NOMO-1 (cell line): ENCODE data around the gene RELT.

Experiments
- DNase-seq, 2 experiments: peaks; one replicate each; lab custom pipeline; 2025; ENCODE audit not compliant: unreplicated experiment in 2 of 2; lab: John Stamatoyannopoulos, UW

The RELT gene

DNA sequence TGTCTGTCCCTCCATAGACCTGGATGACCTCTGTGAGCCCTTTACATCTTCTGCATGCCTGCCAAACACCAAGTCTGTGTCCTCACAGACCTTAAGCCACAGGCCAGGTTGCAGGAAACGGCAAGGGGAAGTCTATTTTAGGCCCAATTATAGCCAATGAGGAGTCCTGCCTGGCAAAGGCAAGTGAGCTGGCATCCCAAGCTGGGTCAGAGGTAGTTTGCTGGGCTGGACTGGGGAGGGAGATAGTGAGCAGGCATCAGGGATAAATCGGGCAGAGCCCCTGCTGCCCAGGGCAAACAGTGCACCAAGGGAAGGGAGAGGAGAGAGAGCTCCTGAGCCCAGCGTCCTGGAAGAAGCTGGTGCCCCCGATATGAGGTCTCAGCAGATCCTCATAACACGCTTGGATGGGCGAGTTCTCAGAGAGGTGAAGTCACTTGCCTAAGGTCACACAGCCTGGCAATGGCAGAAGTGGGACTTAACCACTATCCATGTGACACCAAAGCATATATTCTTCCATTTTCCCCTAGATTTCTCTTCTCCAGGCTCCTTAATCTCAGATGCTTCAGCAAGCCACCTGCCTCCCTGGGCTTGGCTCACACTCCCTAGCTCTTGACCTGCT is 3.7 kb upstream of the RELT start:
- peak; percentile 57 to 62 for DNase-seq

DNA sequence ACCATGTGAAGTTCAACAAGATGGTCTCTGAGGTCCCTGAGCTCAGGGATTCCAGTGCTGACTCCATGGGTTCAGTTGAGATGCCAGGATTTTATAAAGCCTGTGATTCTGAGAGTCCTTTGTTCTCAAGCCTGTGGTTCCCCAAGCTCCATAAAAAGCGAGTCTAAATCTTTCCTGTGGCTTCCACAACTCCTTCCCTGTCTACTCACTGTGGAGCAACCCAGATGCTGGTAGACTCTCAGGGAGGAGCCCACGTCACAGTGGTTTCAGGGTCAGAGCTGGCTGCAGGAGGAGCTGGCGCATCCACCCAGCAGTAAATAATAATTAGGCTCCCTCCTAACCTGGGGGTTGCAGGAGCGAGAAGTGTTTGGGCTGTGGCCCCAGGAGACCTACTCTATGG is 2.0 kb upstream of the RELT start:
- DNase-seq, result no peak

DNA sequence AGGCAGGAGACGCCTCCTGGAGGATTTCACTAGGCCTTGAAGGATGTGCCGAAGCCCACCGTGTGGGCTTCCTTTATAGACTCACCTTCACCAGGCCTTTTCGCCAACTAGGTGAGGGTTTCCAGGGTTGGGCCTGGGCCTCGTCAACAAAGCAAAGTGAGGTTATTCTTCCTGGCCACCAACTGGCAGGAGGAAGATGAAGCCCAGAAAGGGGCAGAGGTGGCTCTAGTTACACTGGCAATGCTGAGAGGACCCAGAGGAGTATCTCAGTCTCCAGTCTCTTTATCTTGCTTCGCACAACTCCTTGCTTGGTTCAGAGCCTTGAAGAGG is 404 bp upstream of the RELT start:
- no peak for DNase-seq

DNA sequence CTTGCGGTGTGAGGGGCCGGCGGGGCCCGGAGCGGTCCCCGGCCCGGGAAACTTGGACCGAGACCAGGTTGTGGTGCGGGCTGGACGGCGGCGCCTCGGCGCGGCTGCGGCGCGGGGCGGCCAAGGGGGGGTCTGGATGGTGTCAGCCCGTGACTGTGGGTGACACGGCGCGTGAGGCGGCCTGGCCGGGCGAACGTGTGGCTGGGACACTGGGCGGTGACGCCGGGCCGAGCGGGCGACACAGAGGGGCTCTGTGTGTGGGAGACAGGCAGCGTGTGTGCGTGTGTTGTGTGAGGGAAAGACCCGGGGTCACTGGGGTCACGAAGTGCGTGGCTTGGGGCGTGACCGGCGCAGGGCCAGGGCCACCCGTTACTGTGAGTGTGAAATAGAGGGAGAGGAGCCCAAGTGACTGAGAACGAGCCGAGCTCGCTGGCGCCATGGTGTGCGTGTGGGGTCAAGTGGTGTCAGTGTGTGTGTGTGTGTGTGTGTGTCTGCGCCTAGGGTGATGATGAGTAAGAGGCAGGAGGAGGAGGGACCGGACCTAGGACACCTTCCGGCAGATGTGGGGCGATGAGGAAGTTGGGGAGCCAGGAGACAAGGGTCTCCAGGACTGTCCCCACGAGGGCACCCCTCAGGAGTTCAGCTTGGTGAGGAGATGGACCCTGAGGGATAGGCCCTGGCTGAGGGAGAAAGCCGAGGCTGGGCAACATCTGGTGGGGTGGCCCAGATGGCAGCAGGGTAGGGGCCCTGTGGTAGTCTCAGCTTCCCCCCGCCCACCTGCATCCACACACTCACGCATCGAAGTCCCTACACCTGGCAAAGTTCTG is 817 bp downstream of the RELT start:
- DNase-seq, result peak; percentile 73 to 87

DNA sequence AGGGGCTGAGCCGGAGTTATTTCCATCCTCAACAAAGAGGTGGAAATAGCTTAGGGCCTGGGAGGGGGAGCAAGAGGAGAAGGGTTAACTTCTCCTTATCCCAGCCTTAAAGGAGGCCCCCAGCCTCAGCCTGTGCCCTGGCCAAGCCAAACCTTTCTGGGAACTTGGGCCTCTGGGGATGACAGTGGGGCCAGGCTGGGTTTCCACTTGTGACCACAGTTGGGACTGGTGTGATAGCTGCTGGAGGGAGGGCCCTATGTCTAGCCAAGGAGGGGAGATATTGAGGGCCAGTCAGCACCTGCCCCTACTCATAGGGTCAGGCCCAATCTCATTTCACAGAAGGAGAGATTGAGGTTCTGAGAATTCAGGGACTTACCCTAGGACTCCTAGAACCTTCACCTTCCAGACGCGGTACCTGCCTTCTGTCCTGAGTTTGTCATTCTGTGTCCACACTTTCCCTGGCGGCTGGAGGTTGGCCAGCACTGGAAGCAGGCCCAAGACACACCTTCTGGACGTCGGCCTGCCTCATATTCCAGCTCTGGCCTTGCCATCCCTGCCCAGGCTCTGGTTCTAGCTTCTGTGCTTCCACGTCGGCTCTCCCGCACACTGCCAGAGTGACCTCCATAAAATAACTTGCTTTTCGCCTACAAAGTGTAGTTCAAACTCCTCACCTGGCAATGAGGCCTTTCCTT is 3.1 kb downstream of the RELT start:
- no peak for DNase-seq

DNA sequence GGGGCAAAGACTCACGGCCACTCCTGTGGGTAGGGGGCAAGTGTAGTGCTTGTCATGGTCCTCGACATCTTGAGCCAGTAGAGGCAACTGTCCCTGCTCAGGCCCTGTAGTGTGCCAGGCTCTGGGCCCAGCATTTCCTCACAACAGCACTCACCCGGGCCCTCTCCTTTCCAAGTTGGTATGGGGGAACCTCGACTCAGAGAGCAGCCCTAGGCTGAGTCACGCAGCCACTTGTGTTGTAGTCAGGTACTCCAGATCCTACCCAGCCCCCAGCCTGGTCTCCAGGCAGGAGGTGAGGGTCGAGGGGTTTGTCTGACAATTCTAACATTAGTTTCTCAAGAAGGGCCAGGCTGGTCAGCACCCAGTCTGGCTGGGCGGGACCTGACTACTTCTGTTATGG is 4.1 kb downstream of the RELT start:
- DNase-seq, result no peak

DNA sequence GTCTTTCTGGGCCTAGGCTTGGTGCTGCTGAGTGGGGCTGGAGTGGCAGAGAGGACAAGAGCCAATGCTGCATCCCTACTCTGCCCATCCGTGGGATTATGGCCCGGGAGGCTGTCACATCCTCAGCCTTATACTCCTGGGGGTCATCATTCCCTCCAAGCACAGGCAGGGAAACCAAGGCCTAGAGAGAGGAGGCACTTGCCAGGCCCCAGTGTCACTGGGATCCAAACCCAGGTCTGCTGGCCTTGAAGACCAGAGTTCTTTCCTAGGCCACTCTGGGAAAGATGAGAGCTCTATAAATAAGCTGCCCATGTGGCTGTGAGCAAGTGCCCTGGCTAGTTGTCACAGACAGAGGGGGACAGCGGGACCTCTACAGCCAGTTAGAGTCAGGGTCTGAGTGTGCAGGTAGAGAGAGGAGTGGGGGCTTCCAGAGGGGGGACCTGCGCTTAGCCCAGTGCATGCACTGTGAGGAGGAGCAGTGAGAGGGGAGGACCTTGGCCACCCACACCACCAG is 4.8 kb downstream of the RELT start:
- no peak for DNase-seq

DNA sequence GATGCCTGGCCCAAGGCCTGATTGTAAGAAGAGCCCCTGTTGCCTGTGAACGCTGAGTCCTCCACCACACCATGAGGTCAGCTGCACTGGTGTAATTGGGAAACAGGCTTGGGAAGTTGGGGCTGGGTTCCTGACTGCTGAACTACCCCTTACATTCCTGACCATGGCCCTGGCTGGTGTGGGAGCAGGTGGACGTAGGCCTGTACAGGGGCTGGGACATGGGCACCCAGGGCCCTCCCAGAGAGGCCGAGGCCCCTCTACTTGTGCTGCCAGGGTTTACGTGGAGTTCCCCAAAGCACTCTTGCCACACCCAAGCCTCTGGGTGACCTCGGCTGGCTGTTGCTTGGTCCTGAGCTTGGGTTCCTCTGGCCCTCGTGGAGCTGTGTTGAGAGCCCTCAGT is 5.4 kb downstream of the RELT start:
- peak; percentile 34 to 42 for DNase-seq

DNA sequence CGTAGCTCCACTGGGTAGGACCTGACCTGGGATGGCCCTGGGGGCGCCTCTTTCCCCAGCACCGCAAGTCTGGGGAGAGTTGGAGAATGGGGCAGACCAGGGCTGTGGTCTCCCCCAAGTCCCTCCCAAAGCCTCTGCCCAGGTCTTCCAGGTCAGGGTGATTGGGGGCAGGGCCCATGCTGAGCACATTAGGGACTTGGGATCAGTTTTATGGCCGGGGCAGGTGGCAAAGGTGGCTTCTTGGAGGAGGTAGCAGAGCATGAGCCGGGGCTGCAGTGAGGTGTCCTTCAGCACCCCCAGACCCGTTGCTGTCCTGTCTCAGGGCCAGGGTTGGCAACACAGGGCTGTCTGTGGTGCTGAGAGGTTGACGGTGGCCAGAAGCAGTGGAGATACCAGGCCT is 6.0 kb downstream of the RELT start:
- DNase-seq, result no peak

DNA sequence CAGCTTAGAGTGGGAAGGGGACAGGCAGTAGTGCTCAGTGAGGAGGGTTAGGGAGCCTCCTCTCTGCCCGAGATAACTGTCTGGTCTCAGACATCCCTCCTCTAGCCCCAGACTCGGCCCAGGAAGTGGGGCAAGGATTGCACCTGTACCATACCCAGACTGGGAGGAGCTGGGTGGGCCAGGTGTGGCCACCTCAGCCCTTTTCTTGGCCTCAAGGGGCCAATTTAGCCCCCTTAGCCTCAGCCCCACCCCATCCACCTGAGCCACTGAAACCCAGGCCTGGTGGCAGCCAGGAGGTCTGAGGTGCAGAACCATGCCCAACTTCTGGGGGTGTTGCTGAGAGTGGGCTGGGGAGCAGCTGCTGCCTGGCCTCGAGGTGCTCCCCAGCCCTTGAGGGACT is 6.5 kb downstream of the RELT start:
- no peak for DNase-seq

DNA sequence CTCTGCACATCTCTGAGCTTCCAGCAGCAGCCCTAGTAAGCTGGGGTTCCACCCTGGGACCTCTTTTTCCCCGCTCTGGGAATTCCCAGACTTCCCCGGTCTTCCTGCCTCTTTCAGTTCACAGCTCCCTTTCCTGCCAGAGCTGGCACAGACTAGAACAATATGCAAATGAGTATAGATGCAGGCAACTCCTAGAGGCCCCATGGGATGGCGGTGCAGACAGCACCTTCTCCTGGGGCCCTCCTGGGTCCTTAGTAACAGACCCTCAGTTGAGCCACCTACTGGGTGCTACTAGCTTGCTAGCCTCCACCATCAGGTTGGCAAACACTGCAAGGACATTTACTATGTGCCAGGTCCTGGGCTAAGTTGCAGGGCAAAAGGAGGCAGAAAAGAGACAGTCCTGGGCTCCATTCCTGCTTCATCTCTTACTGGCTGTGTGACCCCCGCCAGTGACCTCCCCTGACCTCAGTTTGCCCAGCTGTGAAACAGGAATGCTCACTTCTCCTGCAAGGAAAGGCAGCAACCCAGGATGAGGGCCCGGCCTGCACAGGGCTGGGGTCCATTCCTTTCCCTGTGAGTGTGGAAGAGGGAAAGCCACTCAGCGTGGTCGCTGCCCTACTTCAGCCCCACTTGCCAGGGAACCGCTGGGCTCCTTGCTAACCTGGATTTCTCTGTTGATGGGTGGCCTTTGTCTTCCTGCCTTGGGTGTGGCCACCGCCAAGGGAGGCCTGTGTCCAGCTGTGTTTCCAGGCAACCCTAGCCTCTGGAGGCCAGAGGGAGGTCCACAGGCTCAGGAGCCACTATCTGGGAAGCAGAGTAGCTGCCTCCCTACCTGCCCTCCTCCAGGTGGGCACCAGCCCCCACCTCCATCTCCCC is 7.3 kb downstream of the RELT start:
- DNase-seq, result no peak

DNA sequence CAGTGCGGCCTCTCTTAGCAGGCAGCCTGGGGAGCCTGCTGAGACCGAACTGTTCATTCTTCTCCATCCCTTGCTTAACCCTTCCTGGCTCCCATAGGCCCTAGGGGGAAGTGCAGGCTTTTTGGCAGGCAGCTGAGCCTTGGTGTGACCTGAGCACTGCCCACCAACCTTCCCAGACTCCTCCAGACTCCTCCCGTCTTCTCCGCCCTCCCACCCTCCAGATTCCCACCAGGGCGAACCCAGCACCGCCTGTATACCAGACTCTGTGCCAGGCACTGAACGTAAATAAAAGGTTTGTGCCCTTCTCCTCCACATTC is 7.9 kb downstream of the RELT start:
- DNase-seq, result no peak

DNA sequence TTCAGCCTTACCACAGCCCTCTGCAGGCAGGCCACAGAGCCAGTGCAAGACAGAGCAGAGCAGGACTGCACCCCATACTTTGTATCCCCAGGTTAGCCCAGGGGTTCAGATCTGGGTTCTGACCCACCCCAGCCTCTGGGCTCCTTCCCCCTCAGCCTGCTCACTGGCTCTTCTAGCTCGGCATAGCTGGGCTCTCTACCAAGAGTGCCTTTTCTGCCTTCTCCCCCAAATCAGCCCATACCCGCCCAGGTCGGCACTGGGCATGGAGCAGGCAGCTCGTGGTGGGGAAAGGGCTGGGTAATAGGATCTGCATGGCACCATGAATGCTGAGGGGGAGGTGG is 8.3 kb downstream of the RELT start:
- DNase-seq, result no peak

DNA sequence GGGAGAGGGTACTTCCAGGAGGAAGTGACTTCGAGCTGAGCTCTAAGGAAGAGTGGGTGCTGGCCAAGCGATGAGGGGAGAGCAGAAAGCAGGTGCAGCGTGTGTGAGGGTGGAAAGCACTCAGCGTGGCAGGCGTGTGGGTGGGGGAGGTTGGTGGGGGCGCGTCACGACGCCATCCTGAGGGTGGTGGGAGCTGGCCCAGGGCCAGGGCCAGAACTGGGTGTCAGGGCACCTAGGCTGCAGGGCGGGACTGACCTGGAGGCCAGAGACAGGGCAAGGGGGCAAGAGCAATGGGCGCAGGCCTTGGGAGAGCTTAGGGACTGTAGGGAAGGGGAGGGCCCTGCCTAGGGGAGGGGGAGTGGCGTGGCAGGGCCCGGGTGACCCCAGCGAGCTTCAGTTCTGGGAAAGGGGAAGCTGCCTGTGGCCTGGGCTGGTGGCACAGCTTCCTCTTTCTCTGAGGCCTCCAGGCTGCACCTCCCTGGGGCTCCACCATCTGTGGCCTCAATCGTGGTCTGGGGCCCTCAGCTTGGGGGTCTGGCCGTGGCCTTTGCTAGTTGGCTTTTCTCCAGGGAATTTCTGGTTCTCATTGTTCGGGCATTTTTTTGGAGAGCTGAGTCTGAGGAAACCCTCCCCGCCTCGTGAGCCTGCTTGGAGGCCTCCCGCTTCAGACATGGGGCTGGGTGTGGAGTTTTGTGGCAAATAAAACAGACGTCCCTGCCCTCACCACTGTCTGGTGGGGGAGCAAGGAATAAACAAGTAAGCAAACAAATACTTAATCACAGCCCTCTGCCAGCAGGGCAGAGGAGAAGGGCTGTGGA is 8.9 kb downstream of the RELT start:
- DNase-seq, result peak; percentile 93 to 97

DNA sequence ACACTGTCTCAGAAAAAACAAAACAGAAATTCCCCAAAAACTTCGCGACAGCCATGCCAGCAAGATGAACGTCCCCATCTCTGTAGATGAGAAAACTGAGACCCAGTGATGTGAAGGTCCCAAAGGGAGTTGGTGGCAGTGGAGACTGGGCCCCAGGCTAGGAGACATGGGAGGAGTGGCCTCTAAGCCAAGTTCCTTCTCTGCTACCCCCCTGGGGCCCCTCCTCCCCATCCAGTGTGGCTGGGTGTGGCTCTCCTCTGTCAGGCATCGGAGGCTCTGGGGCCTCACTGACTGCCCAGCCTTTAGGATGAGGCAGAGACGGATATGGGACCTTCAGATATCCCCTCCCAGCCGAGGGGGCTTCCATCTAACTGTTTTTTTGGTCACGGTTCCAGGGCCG is 9.8 kb downstream of the RELT start:
- peak; percentile 83 to 93 for DNase-seq

DNA sequence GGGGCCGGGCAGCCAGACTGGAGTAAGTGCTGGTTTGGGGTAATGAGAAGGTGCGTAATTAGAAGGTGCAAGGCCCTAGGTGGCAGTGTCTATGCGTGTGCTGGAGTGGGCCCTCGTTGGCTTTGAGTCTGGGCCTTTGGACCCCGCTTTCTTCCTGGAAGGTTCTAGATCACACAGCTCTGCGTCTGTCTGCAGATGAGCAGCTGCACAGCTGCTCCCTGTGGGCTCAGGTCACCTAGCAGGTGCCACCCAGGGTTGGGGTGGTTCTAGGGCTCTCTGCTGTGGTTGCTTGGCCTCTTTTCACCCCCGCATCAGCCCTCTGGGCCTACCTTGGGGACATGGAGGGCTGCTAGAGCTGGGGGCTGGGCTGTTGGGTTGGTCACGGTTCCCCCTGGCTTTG is 10.3 kb downstream of the RELT start:
- DNase-seq, result no peak

DNA sequence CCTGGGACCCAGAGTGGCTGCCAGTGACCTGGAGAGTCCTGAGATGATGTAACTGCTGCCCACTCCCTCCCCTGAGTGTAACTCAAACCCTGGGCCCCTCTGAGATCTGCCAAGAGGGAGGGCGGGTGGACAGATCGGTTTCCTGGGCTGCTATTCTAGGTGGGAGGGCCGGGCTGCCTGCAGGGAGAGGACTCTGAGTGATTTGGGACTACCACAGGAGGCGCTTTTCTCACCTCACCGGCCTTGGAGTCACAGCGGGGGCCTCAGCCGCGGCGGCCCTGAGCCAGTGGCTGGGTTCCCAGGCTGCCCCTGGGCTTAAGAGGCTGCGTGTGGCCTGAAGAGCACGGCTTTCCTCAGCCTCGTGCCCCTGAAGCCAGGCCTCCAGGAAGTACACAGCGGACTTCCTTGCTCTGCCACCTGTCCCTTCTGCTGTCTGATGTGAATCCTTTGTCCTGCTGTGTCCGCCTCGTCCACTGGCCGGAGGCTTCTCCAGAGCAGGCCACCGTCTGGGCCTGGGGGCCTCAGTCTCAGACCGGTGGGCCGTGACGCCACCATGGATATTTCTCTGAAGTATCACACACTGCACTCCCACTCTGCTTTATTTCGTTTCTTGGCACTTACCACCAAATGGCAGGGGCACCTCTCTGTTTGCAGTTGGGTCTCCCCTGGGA is 11.5 kb downstream of the RELT start:
- DNase-seq, result no peak

DNA sequence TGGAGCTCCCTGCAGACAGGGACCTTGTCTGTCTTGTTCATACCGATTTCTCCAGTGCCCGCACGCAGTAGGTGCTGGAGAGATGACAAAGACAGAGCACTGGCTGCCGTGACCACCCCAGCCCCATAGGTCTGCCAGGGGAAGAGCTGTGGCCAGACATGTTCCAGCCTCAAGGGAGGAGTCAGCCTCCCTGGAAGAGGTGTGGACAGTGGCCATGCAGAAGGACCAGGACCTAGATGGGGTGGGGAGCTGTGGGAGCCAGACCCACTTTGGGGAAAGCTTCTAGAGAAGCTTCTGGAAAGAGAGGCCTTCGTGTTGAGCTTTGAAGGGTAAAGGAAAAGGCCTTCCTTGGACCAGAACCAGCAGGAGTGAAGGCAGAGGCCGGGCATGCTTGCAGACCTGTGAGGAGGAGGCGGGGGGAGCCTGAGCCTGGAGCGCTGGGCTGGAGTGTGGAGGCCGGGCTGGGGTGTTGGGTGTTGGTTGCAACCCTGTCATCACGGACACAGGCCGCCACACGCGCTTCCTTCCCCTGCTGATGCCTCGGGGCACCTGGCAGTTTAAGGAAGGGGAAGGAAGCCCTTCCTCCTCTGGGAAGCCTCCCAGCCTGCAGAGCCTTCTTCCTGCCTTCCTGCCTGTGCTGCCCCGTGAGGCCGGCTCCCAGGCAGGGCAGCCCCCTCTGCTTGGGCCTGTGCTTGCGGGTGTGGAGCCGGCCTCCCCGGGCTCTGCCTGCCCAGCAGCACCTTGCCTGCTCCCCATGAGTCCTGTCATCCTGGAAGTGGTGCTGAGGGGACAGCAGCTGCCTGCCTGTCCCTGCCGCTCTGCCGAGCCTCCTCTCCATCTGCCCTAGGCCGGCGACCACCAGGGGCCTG is 12.3 kb downstream of the RELT start:
- peak; percentile 52 to 76 for DNase-seq

DNA sequence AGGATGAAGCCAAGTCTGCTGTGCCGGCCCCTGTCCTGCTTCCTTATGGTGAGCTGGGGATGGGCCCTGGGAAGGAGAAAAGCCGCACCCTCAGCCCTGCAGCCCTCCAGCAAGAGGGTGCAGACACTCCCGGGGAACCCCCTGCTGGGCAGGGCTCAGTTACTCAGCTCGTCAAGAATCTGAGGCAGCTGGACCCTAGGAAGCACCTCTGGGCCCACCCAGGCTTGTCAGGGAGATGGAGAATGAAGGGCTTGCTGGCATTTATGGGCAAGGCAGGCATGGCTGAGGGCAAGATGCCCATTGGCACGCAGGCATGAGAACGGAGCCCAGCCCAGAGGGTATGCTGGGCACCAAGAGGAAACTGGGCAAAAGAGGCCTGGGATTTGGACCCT is 12.9 kb downstream of the RELT start:
- no peak for DNase-seq
